Ureter (tissue), 1 donor: Measurements from ENCODE around the gene CCDC182. TPM values are rescaled to one million over a fixed set of nuclear protein-coding genes. Genes with fewer than 3 reads are reported as not detected.

Experiments used
- DNase-seq: peaks from one replicate; pipeline ENCODE4 v3.0.0-alpha.2; 2020; ENCODE audit warnings: low spot score
- total RNA-seq: library from RNA; stranded (reverse); gene quantifications from one replicate; pipeline ENCODE4 v1.2.4, GENCODE V29; 2023
- donor health status: DM: yes; HTN: yes; CAD: no.

The CCDC182 gene
- total RNA-seq, 1 donor from 2014 or later, result not detected

GRCh38 chr17:57757735-57758134 is 12.6 kb upstream of the CCDC182 start:
- no peak for DNase-seq

DNA sequence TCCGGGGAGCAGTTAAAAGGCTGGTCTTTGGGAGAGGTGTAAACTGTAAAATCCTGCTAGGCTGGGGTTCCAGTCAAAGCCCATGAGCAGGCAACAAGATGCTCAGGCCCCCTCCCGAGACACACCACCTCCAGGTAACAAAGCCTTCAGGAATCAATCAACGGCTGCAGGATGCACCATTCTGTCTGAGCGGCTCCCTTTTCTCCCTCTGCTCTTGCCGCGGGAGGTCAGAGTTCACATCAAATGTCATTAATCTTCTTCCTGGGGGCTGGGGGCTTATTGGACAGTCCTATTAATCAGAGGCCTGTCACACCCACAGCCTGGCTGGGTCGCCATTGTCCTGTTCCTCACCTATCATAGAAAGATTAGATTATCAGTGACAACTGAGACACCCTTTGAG is 11.9 kb upstream of the CCDC182 start:
- DNase-seq, result no peak

DNA sequence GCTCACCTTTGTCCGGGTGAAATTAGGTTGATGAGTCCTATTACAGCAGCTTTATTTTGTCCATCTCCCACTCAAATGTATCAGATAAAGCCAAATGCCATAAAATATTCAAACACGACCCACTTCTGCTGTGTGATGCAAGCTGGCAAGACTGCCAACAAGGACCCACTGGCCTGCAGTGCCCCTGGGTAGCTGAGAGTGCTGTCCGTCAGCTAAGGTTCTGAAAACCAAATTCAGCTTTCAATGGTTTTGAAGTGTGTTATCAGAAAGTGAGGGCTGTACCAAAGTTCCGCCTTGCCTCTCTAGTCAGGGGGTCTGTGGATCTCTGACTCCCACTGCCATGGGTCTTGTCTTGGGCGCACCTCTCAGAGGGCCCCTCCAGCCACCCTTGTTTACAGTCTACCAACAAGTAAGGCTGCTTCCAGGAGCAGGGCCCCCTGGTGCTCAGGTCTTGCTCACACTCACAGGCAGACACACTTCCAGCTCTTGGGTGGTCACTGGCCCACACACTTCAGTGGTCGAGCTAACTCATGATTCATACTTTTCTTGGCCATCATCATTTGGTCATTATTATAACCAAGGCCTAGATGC is 10.5 kb upstream of the CCDC182 start:
- no peak for DNase-seq

- no peak for DNase-seq
Measured at GRCh38 chr17:57752031-57752905, 7.2 kb upstream of the CCDC182 start.

DNA sequence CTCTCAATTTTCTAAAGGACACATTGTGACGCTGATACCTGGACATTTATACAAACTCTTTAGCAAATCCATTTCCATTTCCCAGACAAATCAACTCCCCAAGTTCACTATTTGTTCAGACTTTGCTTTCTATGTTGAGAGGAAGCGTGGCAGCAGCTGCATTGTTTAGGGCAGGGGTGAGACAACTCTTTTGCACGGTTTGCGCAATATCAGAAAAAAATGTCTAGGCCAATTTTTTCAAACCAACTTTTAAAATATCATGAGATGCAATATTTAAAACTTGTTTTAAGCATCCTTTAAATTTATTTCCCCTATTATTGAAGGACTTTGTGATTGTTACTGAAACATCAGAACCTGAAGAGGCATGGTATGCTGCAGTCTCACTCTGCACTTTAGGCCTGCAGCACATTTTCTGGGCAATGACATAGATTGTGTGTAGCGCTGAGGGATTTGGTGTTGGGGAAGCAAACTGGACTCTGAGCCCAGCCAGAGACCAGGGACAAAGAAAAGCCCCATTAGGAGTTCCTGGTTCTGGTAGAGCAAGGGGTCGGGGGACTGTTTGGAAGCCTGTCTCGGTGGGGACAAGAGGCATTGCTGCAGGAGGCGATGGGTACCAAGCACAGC is 6.4 kb upstream of the CCDC182 start:
- DNase-seq, result no peak

- DNase-seq, result no peak
Measured at GRCh38 chr17:57750895-57751294, 5.8 kb upstream of the CCDC182 start.

DNA sequence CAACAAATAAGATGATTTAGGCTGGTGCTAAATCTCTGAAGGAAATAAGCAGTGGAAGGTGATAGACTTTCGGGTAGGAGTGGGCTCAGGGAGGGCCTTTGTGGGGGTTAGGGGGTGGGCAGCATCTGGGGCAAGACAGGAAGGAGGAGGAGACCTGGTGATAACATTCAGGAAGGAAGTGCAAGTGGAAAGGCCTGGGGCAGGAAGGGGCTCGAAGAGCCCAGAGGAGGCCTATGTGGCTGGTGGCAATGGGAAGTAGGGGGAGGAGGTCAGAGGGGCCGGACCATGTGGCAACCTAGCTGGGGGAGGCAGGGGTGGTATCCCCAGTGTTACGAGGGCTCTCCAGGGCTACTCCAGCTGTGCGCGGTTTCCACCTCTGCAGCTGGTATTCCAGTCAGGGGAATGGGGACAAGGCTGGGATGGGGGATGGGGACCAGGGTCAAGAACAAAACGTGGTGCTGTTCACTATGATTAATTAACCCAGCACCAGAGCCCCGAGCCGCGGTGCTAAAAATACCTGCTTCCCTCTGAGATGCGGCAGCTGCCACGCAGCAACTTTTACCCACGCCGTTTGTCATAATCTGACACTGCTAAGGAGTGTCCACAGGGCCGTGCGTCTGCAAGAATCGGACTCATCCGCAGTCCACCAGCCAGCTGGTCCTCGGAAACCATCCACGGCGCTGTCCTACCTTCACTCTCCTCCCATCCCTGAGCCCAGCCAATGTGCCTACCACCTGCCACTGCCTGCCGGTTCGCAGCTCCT is 5.2 kb upstream of the CCDC182 start:
- no peak for DNase-seq

GRCh38 chr17:57749701-57750100 is 4.6 kb upstream of the CCDC182 start:
- no peak for DNase-seq

GRCh38 chr17:57747221-57748017 is 2.3 kb upstream of the CCDC182 start:
- peak; percentile 55 for DNase-seq

DNA sequence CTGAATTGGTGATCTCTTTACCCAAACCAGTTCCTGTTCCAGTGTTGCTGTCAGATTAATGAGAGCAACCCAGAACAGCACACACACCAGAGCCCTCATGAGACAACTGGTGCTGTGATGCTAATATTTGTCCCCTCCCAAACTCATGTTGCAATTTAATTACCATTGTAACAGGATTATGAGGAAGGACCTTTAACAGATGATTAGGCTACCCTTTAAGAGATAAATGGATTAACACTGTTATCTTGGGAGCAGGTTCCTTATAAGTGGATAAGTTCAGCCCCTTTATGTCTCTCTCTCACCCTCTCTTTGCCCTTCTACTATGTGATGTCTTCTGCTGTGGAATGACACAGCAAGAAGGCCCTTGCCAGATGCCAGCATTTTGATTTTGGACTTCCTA is 1.1 kb upstream of the CCDC182 start:
- no peak for DNase-seq

- no peak for DNase-seq
Measured at GRCh38 chr17:57744195-57745170, 616 bp downstream of the CCDC182 start.

DNA sequence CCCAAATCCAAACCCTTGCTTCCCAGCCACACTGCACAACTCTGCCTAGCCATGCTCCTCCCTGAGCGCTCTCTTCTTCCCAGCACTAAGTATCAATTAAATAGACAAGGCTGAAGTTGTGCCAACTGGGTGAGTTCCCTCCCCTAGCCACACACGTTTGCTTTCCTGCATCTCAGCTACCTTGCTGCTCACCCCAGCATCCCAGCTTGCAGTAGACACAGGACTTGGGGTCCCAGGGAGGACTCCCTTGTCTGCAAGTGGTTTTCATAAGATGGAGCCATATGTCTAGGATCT is 4.9 kb downstream of the CCDC182 start:
- no peak for DNase-seq

- no peak for DNase-seq
Measured at GRCh38 chr17:57739402-57740234, 5.5 kb downstream of the CCDC182 start.

GRCh38 chr17:57737450-57737849 is 7.6 kb downstream of the CCDC182 start:
- DNase-seq, result no peak

DNA sequence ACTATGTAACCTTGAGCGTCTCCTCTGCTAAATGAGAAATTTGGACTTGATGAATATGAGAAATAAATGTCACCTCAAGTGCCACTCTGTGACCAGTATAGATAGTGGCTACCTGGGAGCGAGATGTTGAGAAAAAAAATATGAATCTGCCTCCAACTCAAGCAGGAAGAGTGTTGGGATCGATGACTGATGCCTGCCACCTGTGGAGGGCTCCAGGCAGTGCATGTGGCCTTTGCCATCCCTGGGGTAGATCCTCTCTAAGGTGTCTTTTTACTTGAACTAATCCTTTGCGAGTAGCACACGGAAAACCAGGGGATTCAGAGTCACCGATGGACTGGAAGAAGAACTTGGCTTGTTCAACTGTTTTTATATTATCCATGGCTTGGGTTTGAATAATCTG is 9.4 kb downstream of the CCDC182 start:
- DNase-seq, result no peak

- DNase-seq, result no peak
Measured at GRCh38 chr17:57735230-57735629, 9.9 kb downstream of the CCDC182 start.

DNA sequence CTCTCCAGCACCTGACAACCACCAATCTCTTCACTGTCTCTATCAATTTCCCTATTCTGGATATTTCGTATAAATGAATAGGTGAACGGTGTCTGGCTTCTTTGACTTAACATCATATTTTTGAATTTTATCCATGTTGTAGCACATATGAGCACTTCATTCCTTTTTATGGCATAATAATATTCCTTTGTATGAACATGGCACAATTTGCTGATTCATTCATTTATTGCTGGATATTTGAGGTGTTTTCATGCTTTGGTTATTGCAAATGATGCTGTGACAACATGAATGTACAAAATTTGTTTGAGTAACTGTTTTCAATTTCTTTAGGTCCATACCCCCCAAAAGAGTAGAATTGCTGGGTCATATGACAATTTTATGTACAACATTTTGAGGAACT is 12.0 kb downstream of the CCDC182 start:
- DNase-seq, result no peak

DNA sequence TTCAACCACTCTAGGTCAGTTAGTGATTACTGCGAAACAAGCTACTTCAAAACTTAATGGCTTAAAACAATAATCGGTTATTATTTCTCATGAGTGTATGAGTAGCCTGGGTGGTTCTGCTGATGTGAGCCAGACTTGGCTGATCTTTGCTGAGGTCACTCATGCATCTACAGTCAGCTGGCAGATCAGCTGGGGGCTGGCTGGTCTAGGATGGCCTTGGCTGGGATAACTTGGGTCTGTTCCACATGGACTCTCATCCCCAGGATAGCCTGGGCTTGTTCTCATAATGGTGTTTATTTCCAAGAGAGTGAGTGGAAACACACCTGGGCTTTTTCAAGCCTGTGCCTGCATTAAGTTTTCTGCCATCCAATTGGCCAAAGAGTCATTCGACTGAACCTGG is 13.0 kb downstream of the CCDC182 start:
- DNase-seq, result no peak

DNA sequence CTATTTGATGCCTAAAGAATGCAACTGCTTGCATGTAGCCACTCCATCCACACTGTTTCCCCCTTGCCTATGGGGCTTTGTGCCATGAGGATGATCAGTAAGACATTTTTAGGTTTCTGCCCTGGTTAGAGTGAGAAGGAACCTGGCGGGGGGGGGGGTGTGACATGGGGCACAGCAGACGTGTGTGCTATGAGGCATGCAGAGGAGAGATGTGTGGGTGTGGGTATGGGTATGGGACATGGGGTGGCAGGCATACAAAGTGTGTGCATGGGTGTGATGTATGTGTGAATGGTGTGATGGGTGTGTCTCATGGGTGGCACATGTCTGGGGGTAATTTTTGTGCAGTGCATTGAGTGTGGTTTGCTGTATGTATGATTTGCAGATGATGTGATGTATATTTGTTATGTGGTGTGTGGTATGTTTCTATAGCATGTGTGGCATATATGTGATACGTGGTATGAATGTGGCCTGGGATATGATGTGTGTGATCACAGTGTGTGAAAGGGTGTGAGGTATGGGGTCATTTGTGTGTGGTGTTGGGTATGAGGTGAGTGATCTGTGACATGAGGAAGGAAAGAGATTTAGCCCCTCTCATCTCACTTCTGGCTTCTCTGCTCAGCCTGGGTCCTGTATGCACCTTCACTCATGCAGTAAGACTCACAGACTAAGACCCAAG is 14.9 kb downstream of the CCDC182 start:
- DNase-seq, result no peak
